GM18907 (cell line): ENCODE results near the gene ZBTB4.

Experiments
- ATAC-seq: cut with Tn5 transposase; IDR thresholded peaks from one replicate; pipeline ENCODE4 v1.9.1; 2021; ENCODE audit warnings: mild to moderate bottlenecking, moderate library complexity; ENCODE audit not compliant: unreplicated experiment

Gene ZBTB4

DNA sequence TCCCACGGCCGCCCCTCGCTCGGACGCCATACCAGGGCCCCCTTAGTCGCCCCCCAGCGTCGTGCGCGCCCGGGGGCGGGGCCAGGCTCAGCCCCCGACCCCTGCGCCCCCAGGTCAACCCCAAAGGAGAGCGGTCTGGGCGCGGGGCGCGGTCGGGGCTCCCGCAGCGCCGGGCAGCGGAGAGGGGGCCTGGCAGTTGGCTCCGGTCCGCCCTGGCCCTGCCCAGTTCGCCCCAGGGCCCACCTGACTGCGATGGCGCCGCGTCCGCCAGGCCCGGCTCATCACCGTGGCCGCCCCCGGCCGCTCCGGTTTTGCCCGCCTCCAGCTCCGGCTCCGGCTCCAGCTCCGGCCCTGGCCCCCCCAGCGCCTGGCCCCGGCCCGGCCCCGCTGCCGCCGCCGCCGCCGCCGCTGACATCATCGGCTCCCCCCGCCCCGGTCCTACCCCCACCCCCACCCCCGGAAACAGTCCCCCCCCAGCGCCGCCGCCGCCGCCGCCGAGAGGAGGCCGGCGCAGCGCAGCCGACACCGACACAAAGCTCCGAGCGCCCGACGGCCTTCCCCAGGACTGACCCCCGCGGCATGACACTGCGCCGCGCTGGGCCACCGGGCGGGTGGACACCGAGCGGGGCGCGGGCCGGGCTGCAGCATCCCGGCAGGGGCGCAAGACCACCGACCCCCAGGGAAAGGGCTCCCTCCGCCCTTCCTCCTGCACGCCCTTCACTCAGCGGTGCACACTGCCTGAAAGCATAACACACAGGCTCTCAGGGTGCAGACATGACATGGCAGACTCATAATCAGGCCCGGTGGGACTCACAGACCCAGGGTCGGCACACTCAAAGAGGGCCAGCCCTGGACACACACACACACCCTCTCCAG, at the start of gene ZBTB4:
ZBTB4 (minus strand) TSS at position 419 of the 876 bp plus-strand sequence. CDS start 12,830 bp downstream, outside the sequence.
- no peak for ATAC-seq

DNA sequence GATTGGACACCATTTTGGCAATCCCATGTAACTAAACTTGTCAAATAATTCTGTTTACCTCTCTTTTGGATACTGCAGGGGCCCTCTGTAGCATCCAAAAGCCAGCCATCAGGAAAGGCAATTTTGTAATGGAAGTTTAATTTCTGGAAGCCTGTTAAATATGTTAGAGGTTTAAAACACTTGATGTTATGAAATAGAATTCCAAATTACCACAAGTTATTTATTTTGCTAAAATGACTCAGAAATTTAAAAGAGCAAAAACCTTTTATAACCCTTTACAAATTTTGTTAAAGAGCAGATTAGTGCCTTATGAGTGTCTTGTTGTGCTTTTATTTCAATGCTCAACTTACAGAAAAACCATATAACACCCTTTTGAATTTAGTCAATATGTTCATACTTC, 49.4 kb upstream of the ZBTB4 start:
- no peak for ATAC-seq

DNA sequence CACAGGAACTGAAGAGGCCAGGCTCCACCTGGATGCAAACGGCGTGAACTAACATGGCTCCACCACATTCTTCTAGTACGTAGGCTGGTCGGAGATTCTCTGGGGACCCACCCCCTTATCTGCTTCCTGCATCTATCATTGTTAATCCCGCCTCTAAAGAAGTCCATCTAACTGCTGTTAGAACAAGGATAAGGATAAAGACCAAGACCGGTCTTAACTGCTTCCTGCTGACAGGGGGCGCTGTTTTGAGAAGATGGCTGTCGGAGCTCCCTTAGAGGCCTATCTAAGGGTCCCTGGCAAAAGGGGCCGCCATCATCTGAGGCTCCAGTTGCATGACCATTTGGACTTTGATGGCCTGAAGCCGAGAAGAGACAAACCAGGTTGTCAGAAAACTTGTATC, 43.6 kb upstream of the ZBTB4 start:
- ATAC-seq, result no peak

- no peak for ATAC-seq
Measured at GRCh38 chr17:7515911-7516610, 36.6 kb upstream of the ZBTB4 start.

- no peak for ATAC-seq
Measured at GRCh38 chr17:7513850-7514419, 34.5 kb upstream of the ZBTB4 start.

DNA sequence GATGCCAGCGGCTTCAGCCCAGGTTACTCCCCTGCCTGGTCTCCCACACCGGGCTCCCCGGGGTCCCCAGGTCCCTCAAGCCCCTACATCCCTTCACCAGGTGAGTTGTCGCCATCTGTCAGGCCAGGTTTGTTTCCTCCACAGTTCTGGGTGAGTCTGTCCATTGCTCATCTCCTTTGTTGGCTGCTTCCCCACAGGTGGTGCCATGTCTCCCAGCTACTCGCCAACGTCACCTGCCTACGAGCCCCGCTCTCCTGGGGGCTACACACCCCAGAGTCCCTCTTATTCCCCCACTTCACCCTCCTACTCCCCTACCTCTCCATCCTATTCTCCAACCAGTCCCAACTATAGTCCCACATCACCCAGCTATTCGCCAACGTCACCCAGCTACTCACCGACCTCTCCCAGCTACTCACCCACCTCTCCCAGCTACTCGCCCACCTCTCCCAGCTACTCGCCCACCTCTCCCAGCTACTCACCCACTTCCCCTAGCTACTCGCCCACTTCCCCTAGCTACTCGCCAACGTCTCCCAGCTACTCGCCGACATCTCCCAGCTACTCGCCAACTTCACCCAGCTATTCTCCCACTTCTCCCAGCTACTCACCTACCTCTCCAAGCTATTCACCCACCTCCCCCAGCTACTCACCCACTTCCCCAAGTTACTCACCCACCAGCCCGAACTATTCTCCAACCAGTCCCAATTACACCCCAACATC, 33.6 kb upstream of the ZBTB4 start:
- no peak for ATAC-seq

DNA sequence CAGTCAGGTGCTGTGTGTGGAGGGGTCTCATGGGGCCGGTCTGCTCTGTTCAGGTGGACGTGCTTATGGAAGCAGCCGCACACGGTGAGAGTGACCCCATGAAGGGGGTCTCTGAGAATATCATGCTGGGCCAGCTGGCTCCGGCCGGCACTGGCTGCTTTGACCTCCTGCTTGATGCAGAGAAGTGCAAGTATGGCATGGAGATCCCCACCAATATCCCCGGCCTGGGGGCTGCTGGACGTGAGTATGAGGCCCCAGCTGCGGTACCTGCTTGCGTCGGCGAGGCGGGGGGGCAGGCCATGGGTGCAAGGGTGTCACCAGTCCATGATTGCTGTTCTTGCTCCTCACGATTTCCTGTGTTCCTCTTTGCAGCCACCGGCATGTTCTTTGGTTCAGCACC, 32.7 kb upstream of the ZBTB4 start:
- ATAC-seq, result no peak

DNA sequence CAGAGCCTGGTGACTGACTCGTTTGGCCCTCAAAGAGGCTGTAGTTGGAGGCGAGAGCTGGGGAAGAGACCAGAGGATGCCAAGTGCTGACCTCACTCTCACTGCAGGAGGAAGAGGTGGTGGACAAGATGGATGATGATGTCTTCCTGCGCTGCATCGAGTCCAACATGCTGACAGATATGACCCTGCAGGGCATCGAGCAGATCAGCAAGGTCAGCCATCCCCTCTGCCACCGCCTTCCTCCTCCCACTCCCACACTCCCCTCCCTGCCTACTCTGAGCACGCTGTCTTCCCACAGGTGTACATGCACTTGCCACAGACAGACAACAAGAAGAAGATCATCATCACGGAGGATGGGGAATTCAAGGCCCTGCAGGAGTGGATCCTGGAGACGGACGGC, 31.7 kb upstream of the ZBTB4 start:
- no peak for ATAC-seq

DNA sequence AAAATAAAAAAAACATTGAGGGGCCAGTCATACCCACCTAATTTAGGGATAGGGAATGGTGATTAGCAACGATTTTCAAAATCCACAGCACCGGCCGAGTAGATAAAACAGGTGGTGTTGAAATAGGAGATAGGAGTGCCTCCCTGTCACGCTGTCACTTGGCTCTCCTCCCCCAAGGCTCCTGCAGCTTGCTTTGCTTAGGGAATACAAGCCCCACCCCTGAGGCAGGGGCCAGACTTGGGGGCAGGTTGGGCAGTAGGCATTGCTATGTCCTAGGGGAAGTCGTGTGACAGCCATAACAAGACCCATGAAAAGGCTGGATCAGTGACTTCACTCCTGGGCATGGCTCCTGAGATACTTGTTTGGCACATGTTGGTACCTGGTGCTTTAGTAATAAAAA, 30.5 kb upstream of the ZBTB4 start:
- ATAC-seq, result no peak

DNA sequence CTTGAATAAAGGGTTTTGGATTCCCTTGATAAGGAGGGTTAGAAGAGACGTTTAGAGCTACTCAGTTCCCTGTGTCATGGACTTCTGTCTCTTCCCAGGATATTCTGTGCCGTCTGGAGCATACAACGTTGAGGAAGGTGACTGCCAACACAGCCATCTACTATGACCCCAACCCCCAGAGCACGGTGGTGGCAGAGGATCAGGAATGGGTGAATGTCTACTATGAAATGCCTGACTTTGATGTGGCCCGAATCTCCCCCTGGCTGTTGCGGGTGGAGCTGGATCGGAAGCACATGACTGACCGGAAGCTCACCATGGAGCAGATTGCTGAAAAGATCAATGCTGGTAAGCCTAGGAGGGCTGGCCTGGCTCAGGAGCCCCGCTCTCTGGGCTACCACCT, 29.4 kb upstream of the ZBTB4 start:
- ATAC-seq, result no peak

DNA sequence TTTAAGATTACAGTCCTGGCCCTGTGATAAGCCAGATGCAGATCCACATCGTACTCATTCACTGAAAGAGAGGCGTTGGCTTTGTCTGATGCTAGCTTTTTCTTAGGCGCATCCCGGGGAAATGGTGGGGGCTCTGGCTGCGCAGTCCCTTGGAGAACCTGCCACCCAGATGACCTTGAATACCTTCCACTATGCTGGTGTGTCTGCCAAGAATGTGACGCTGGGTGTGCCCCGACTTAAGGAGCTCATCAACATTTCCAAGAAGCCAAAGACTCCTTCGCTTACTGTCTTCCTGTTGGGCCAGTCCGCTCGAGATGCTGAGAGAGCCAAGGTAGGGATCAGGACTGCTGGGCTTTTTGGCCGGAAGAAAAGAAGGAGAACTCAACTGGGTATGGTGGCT, 28.7 kb upstream of the ZBTB4 start:
- ATAC-seq, result no peak

GRCh38 chr17:7503521-7503920, 24.1 kb upstream of the ZBTB4 start:
- no peak for ATAC-seq

- ATAC-seq, result no peak
Measured at GRCh38 chr17:7502987-7503386, 23.6 kb upstream of the ZBTB4 start.

GRCh38 chr17:7502171-7502847, 22.9 kb upstream of the ZBTB4 start:
- ATAC-seq, result no peak

GRCh38 chr17:7501729-7502128, 22.3 kb upstream of the ZBTB4 start:
- no peak for ATAC-seq

DNA sequence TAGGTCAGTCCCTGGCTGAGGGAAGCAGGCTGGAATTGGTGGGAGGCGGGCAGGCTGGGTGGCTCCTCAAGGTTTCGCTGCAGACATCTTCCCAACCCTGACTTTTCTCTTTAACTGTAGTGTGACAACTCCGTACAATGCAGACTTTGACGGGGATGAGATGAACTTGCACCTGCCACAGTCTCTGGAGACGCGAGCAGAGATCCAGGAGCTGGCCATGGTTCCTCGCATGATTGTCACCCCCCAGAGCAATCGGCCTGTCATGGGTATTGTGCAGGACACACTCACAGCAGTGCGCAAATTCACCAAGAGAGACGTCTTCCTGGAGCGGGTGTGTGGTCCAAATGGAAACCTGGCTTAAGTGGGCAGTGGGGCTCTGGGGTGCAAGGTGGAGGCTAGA, 19.7 kb upstream of the ZBTB4 start:
- no peak for ATAC-seq

DNA sequence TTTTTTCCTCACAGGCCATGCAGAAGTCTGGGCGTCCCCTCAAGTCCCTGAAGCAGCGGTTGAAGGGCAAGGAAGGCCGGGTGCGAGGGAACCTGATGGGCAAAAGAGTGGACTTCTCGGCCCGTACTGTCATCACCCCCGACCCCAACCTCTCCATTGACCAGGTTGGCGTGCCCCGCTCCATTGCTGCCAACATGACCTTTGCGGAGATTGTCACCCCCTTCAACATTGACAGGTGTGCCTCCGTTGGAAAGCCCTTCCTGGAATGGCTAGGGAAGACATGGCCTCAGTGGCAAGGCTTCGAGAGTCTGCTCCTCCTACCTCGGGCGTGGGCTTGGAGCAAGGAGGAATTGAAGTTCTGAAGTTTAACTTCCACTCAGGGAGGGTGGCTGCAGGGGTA, 18.2 kb upstream of the ZBTB4 start:
- no peak for ATAC-seq

- no peak for ATAC-seq
Measured at GRCh38 chr17:7497228-7497627, 17.8 kb upstream of the ZBTB4 start.

GRCh38 chr17:7496470-7497183, 17.2 kb upstream of the ZBTB4 start:
- no peak for ATAC-seq

GRCh38 chr17:7495906-7496434, 16.5 kb upstream of the ZBTB4 start:
- no peak for ATAC-seq
